UCSD-AML1 (cell line): Measurements from ENCODE around the gene C6orf15.

Experiments
- DNase-seq: peaks from one replicate; lab custom pipeline; 2025; ENCODE audit not compliant: unreplicated experiment; lab: John Stamatoyannopoulos, UW

The C6orf15 gene

DNA sequence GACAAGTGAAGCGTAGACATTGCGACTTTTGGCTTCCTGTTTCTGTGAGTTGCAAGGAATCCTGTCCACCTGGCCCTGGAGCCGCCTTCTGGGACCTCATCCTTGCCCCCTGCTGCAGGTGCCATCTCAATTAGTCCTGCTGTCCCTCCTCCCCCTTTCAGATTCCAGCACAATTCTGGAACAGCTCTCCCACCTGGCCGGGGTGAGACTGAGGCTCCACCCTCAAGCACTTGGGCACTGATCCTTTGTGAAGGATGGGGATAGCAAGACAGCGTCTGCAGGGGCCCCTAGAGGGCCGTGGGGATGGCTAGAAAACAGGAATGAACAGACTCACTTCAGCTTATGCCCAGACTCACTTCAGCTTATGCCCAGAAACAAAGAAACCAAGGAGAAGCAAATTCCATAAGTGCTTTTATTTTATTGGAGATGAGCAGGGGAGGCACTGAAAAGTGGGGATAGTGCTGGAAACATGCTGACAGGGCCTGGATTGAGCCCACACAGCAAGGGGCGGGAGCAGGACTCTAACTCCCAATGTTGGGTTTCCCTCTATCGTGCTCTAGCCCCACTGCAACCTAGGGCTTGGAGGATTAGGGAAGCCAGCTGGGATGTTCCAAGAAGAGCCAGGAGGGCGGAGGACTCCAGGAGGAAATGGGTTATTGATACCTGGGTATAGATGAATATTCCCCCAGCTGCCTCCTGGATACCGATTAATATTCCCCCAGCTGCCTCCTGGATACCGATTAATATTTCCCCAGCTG is 1.4 kb downstream of the C6orf15 start:
- no peak for DNase-seq

GRCh38 chr6:31107052-31107451 is 5.3 kb downstream of the C6orf15 start:
- no peak for DNase-seq

DNA sequence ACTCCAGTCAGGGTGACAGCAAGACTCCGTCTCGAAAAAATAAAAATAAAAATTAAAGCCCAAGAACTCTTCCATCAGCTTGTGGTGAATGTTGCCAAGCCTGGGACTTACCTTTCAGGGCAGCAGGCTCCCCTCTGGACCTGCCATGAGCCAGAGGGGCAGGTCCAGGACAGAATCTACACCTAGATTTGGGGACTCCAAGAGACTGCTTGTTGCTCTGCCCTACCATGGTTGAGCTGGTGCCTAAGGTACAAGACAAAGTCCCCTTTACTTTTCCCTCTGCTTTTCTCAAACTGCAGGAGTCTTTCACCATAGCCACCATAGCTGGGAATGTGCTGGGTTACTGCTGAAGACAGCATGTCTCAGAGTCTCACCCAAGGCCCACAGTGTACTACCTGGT is 9.2 kb downstream of the C6orf15 start:
- no peak for DNase-seq

GRCh38 chr6:31098449-31098938 is 13.9 kb downstream of the C6orf15 start:
- no peak for DNase-seq

- no peak for DNase-seq
Observed at GRCh38 chr6:31096656-31097055, 15.7 kb downstream of the C6orf15 start.

GRCh38 chr6:31096215-31096614 is 16.2 kb downstream of the C6orf15 start:
- no peak for DNase-seq

- peak; percentile 51 for DNase-seq
Observed at GRCh38 chr6:31094389-31094881, 17.9 kb downstream of the C6orf15 start.

- no peak for DNase-seq
Observed at GRCh38 chr6:31092769-31093505, 19.4 kb downstream of the C6orf15 start.

DNA sequence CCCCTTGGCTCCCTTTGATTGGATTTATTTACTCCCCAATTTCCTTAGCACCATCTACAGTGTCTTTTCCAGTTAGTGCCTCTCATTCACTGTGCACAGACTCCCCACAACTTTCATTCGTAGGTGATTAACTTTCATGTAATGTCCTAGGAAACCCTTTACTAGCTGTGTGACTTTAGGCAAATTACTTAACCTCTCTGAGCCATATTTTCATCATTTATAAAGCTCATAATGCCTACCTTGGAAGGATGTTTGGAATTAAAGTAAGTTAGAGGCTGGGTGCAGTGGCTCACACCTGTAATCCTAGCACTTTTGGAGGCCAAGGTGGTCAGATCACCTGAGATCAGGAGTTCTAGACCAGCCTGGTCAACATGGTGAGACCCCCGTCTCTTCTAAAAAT is 20.1 kb downstream of the C6orf15 start:
- DNase-seq: no peak

DNA sequence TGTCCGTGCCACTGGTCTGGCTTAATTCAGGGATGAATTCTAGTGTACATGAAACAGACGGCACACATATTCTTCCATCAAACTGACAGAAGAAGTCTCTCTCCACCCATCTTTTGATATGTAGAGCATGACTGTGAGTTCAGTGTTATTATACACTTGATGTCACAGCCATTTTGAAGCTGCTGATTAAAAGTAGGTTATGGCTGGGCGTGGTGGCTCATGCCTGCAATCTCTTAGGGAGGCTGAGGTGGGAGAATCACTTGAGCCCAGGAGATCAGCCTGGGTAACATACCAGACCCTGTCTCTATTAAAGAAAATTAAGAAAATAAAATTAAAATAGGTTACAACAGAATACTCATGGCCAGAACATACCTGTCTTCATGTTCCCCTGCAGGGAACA is 20.7 kb downstream of the C6orf15 start:
- DNase-seq: no peak

DNA sequence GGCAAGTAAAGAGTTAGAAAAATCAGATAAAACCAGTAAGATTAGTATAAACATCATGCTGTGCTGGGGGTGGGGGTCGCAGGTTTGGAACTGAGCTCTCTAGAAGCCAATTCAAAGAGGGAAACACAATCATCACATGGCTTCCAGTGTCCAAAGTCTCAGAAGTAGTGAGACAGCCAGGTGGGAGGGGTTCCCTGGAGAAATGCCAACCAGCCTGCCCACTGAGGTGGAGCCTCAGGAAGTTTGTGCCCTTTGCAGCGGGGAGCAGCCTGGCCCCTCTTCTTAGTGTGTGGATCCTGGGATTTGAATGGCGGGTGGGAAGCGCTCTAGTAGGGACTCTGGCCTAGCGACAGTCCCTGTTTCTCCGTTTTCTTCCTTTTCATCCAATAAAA is 21.4 kb downstream of the C6orf15 start:
- no peak for DNase-seq

GRCh38 chr6:31090275-31090972 is 22.0 kb downstream of the C6orf15 start:
- DNase-seq: no peak

- DNase-seq: peak; percentile 75
Observed at GRCh38 chr6:31087494-31088089, 24.8 kb downstream of the C6orf15 start.

- no peak for DNase-seq
Observed at GRCh38 chr6:31086788-31087440, 25.5 kb downstream of the C6orf15 start.

DNA sequence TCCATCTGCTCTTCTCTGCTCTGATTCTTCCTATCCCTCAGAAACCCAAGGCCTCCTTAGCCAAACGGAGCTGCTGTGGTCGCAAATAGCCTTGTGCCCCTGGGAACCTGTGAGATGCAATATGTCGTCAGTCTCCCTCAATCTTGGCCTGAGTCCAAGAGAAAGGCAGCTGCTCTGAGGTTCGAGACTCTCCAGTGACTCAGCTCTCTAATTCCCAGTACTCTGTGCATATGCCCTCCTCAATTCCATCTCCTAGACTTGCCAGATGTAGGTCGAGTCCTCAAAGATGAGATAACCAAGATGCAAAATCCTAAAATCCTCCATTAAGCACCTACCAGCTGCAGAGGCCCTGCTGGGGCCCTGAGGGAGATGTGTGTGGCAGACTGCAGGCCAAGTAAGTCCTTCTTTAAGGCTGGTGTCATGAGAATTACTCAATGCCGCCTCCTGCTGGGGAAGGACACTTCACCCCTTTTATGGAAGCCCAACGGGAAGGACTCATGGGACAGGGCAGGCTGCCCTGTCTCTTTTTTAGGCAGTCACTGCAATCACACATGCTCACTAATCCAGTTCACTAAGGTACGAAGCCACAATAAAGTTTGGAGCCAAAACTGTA is 28.5 kb downstream of the C6orf15 start:
- peak; percentile 27 for DNase-seq

DNA sequence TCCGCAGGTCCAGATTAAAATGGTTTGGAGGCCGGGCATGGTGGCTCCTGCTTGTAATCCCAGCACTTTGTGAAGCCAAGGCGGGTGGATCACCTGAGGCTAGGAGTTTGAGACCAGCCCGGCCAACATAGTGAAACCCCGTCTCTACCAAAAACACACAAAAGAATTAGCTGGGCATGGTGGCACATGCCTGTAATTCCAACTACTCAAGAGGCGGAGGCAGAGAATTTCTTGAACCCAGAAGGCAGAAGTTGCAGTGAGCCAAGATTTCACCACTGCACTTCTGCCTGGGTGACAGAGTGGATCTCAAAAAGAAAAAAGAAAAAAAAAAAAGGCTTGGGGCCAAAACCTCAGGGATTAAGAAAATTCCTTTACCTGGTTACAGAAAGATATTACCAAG is 30.5 kb downstream of the C6orf15 start:
- no peak for DNase-seq

GRCh38 chr6:31079656-31080261 is 32.6 kb downstream of the C6orf15 start:
- DNase-seq: peak; percentile 41

- DNase-seq: no peak
Observed at GRCh38 chr6:31076611-31077010, 35.8 kb downstream of the C6orf15 start.

GRCh38 chr6:31075528-31075927 is 36.8 kb downstream of the C6orf15 start:
- DNase-seq: no peak

DNA sequence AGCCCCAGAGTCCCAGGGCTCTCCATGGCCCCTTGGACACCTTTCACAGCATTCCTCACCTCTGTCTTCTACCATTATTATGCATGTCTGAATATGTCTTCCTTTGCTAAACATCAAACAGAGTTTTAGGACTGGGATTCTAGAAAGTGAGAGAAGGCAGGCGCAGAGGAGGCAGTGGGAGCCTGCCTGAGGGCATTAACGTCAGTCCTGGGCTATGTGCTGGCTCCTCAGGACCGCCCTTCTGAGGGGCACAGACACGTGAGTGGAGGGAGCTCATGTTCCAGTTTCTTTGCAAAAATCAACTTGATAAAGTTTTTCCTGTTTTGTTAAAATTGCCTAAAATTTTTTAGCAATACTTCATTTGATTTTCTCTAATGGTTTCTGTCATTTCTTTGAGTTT is 38.0 kb downstream of the C6orf15 start:
- DNase-seq: no peak
